Measurements from ENCODE around the gene MAN1B1.

Gene MAN1B1

GRCh38 chr9:137086531-137087408 is at the start of gene MAN1B1:
TSS of gene MAN1B1 (plus strand) at chr9:137086985. CDS start at chr9:137087000, 15 bp downstream.
- peak; percentile 99 to 100 for DNase-seq (ENCODE audit: low read depth in 2 of 2)

DNA sequence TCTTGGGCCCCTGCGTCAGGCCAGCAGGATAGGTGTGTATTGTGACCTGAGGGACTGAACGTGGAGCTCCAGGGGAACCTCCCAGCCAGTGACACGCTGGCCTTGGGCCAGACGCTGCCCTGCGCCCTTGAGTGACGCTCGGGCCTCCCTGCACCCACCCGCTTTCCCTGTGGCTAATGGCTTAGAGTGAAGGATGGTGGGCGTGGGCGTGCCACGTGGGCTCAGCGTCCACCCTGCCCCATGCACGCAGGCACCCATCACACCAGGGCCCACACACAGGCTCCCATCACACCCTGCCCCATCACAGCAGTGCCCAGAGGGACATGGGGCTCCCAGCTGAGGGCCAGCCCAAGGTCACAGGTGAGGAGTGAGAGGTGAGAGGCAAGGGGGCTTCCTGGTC is 49.8 kb upstream of the MAN1B1 start:
- no peak for DNase-seq (ENCODE audit: low read depth in 2 of 2)

GRCh38 chr9:137037483-137037882 is 49.3 kb upstream of the MAN1B1 start:
- no peak for DNase-seq (ENCODE audit: low read depth in 2 of 2)

GRCh38 chr9:137038916-137039315 is 47.9 kb upstream of the MAN1B1 start:
- DNase-seq (ENCODE audit: low read depth in 2 of 2) = no peak

- no peak for DNase-seq (ENCODE audit: low read depth in 2 of 2)
Observed at GRCh38 chr9:137039611-137040366, 47.0 kb upstream of the MAN1B1 start.

DNA sequence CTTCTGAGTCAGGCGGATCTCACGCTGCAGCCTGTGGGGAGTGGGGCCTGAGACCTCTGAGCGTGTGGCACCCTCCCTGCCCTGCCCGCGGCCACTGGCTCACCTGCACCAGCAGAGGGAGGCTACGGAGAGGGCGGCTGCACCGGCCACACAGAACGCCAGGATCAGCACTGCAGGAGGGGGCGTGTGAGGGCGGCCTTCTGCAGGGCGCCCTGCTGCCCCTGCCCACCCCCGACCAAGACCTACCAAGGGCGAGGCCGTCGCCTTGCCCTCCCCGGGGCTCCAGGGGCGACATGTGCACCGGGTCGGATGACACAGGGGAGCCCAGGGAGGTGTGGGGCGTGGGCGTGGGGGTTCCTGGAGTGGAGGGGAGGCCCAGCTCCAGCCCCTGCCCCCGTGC is 46.2 kb upstream of the MAN1B1 start:
- no peak for DNase-seq (ENCODE audit: low read depth in 2 of 2)

- DNase-seq (ENCODE audit: low read depth in 2 of 2) = no peak
Observed at GRCh38 chr9:137041124-137041523, 45.7 kb upstream of the MAN1B1 start.

GRCh38 chr9:137042751-137043727 is 43.7 kb upstream of the MAN1B1 start:
- no peak for DNase-seq (ENCODE audit: low read depth in 2 of 2)

- no peak for DNase-seq (ENCODE audit: low read depth in 2 of 2)
Observed at GRCh38 chr9:137044037-137044436, 42.7 kb upstream of the MAN1B1 start.

- DNase-seq (ENCODE audit: low read depth in 2 of 2) = no peak
Observed at GRCh38 chr9:137044502-137045177, 42.1 kb upstream of the MAN1B1 start.

GRCh38 chr9:137045294-137046087 is 41.3 kb upstream of the MAN1B1 start:
- DNase-seq (ENCODE audit: low read depth in 2 of 2) = no peak

DNA sequence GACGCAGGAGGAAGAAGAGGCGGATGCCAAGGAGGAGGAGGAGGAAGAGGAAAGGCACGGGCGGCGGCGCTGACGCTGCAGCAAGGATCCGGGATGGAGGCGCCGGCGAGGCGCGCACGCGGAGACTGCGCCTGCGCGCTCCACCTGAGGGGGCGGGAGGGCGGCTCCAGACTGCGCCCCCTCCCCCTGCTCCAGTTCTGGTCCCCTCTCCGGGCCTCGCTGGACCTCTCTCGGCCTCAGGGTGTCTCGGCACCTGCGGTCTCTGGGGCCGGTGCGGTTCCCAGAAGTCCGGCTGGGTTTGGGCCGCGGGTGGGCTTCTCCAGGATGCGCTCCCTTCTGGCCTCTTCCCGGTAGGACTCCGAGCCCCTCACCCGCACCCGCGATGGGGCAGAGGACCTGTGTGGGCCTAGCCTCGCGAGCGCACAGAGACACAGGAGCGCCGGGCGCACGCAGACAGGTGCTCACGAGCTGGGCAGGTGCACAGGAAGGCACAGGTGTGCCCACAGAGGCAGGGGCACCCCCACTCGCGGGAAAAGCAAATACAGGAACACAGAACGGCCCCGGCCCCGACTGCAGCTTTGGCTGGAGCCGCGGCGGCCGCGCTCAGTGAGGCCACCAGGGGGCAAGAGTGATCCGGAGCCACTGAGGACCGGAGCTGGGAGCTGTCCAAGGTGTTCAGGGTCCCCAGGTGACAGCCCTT is 40.5 kb upstream of the MAN1B1 start, which contains the start of gene NPDC1:
NPDC1 (minus strand) TSS at position 90 of the 700 bp plus-strand sequence. CDS start 188 bp downstream, outside the sequence.
- peak; percentile 66 to 76 for DNase-seq (ENCODE audit: low read depth in 2 of 2)

GRCh38 chr9:137048655-137049543 is 37.9 kb upstream of the MAN1B1 start:
- no peak for DNase-seq (ENCODE audit: low read depth in 2 of 2)

DNA sequence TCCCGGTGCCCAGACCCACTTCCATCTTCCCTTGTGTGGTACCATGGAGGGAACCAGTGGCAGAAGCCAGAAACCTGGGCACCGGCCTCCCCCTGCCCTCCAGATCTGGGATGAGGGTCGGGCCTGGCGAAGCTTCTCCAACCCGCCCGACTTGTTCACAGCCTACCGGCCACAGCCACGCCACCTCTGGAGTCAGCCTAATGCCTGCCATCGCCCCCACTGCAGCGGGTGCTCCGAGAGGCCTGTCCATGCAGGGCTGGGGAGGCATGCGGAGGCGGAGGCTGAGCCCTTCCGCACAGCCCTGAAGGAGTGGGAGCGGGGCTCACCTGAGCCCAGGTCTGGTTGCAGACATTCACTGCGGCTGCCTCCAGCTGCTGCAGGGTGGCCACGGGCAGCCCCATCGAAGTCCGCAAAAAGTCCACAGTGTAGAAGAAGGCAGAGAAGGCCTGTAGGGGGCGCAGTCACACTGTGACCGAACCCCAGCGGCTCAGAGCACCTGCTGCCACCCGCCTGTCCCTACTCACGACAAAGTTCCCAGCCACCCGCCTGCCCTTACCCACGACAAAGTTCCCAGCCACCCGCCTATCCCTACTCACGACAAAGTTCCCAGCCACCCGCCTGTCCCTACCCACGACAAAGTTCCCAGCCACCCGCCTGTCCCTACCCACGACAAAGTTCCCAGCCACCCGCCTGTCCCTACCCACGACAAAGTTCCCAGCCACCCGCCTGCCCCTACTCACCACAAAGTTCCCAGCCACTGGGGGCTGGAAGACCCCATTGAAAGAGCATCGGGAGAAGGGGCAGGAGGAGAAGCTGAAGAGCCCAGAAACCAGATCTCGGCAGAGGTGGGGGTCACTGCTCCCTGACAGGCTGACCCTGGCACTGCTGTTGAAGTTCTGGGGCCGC is 37.0 kb upstream of the MAN1B1 start:
- peak; percentile 43 to 48 for DNase-seq (ENCODE audit: low read depth in 2 of 2)

- DNase-seq (ENCODE audit: low read depth in 2 of 2) = no peak
Observed at GRCh38 chr9:137050570-137050969, 36.2 kb upstream of the MAN1B1 start.

DNA sequence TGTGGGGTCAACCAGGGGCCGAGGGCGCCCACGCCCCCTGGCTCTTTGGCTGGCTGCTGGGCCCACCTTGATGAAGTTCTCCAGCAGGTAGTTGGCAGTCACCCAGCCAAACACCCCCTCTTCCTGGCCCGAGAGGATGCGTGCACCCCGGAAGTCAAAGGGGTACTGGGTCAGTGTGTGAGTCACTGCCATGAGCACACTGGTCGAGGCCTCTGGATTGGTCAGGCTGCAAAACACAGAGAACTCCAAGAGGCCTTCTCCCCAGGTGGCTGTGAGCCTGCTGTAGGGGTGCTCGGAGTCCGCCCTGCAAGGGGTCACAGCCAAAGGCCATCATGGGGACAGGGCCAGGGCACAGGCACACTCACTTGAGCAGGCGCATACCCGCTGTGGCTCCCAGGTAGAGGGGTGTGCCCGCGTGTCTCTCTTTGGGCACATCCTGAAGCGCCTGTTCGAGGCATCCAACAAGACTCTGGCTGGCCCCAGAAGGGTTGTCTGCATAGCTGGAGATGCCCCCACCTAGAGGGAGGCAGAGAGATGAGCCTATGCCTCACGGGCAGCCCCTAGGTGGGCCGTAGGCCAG is 35.5 kb upstream of the MAN1B1 start:
- no peak for DNase-seq (ENCODE audit: low read depth in 2 of 2)

DNA sequence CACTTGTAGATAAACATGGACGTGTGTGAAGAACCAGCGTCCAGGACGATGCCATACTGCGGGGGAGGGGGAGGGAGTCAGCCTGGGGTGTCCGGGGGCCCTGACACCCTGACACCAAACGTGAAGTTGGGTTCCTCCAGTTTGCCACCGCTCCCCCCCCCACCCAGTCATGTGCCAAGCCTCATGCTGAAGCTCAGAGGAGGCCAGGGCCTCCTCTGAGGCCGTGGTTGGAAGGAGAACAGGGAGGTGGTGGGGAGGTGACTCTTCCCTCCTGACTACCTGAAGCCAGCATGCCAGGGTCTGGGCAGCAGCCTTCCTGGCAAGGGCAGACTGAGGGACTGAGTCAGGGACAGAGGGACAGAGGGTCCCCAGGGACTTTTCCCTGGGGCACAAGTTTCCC is 34.5 kb upstream of the MAN1B1 start:
- DNase-seq (ENCODE audit: low read depth in 2 of 2) = no peak
